H1 (cell line): ENCODE results near the gene FOXP4. TPM values are rescaled to one million over a fixed set of nuclear protein-coding genes. Genes with fewer than 3 reads are reported as not detected.

Source experiments
- CTCF ChIA-PET: fragments of 300-600 bp; sonication (Branson Sonifier 250); formaldehyde crosslinking; loops from one replicate; lab custom pipeline; 2021; ENCODE audit not compliant: partially characterized antibody; lab: Charles Lee
- POLR2A ChIA-PET: fragments of 300-600 bp; sonication (Branson Sonifier 250); formaldehyde crosslinking; loops from one replicate; lab custom pipeline; 2021; ENCODE audit warnings: inconsistent platforms; ENCODE audit not compliant: partially characterized antibody; lab: Charles Lee
- DNase-seq, 2 experiments: peaks; one replicate each; pipeline versions ENCODE4 v3.0.0 to v3.0.0-alpha.2; 2010 to 2022; ENCODE audit warnings: low spot score in 2 of 2, low read depth in 1 of 2, mixed read lengths in 1 of 2
- FAIRE-seq: peaks from 2 replicates; lab custom pipeline; 2011; peaks lifted over from hg19 to GRCh38; lab: Jason Lieb, UNC
- H2AFZ ChIP-seq: 2 replicates; pipeline ENCODE4 v1.8.1; 2012; ENCODE audit warnings: low read length, inconsistent platforms
- H2AK5ac ChIP-seq: 2 replicates; pipeline ENCODE4 v1.6.1; 2013; ENCODE audit warnings: low read depth, low read length
- H2BK120ac ChIP-seq: replicated peaks from 2 replicates; pipeline ENCODE3; 2013; ENCODE audit warnings: low read depth, low read length, inconsistent platforms
- H2BK12ac ChIP-seq: 2 replicates; pipeline ENCODE4 v1.6.1; 2013; ENCODE audit warnings: low read depth, low read length
- H2BK15ac ChIP-seq: 2 replicates; pipeline ENCODE4 v1.6.1; 2013; ENCODE audit warnings: low read length
- H2BK20ac ChIP-seq: 2 replicates; pipeline ENCODE4 v1.6.1; 2013; ENCODE audit warnings: low read length
- H2BK5ac ChIP-seq: 2 replicates; pipeline ENCODE4 v1.6.1; 2013; ENCODE audit warnings: low read depth, low read length
- H3K14ac ChIP-seq: 2 replicates; pipeline ENCODE4 v1.6.1; 2013; ENCODE audit warnings: inconsistent platforms; ENCODE audit not compliant: insufficient read length
- H3K18ac ChIP-seq: 2 replicates; pipeline ENCODE4 v1.6.1; 2013; ENCODE audit warnings: low read length; ENCODE audit errors: extremely low read depth
- H3K23ac ChIP-seq: 2 replicates; pipeline ENCODE4 v1.6.1; 2013; ENCODE audit warnings: inconsistent platforms; ENCODE audit not compliant: insufficient read length
- H3K23me2 ChIP-seq: 2 replicates; pipeline ENCODE4 v1.6.1; 2013; ENCODE audit warnings: low read depth, low read length
- H3K27ac ChIP-seq: 2 replicates; pipeline ENCODE4 v1.6.1; 2011; ENCODE audit warnings: low read depth, low read length, inconsistent platforms
- H3K27me3 ChIP-seq, 4 experiments: replicated peaks in 1 of 4; 1 replicate in 1 of 4; 2 replicates in 3 of 4; pipeline versions ENCODE4 v1.6.1 to v1.8.1; 2011 to 2013; ENCODE audit warnings: low read length in 3 of 4, mild to moderate bottlenecking in 3 of 4, inconsistent platforms in 2 of 4, mixed read lengths in 2 of 4, moderate library complexity in 1 of 4; ENCODE audit not compliant: control insufficient read depth in 3 of 4, insufficient read depth in 3 of 4; ENCODE audit errors: extremely low read depth in 1 of 4
- H3K36me3 ChIP-seq, 4 experiments: 2 replicates each; pipeline versions ENCODE4 v1.6.1 to v1.8.1; 2011 to 2013; ENCODE audit warnings: mild to moderate bottlenecking in 4 of 4, low read length in 3 of 4, moderate library complexity in 2 of 4, control low read depth in 1 of 4, inconsistent platforms in 1 of 4; ENCODE audit not compliant: insufficient read depth in 4 of 4, control insufficient read depth in 2 of 4
- H3K4ac ChIP-seq: replicated peaks from 2 replicates; pipeline ENCODE3; 2013; ENCODE audit warnings: low read length, low read depth, mixed read lengths, inconsistent platforms; ENCODE audit not compliant: insufficient read length
- H3K4me1 ChIP-seq, 4 experiments: replicated peaks in 1 of 4; 1 replicate in 1 of 4; 2 replicates in 3 of 4; pipeline versions ENCODE4 v1.6.1 to v1.8.1; 2011 to 2013; ENCODE audit warnings: low read length in 3 of 4, inconsistent platforms in 2 of 4, mixed read lengths in 1 of 4; ENCODE audit not compliant: insufficient read depth in 4 of 4, control insufficient read depth in 3 of 4
- H3K4me2 ChIP-seq, 2 experiments: 2 replicates each; pipeline versions ENCODE4 v1.6.1 to v1.8.1; 2011 to 2013; ENCODE audit warnings: low read depth in 2 of 2, low read length in 2 of 2, control low read depth in 1 of 2, inconsistent platforms in 1 of 2, mild to moderate bottlenecking in 1 of 2; ENCODE audit not compliant: insufficient read depth in 1 of 2
- H3K4me3 ChIP-seq, 4 experiments: fragments of 200-600, 300-600 bp in 1 of 4; sonication (generic), shearing (Covaris generic), sonication (Bioruptor Twin) in 1 of 4; 2 replicates each; pipeline versions ENCODE4 v1.5.1 to v1.8.1; 2011 to 2016; ENCODE audit warnings: low read length in 4 of 4, low read depth in 3 of 4, control low read depth in 2 of 4, inconsistent platforms in 2 of 4, mild to moderate bottlenecking in 2 of 4, mixed read lengths in 1 of 4, moderate library complexity in 1 of 4; ENCODE audit not compliant: insufficient read depth in 2 of 4; ENCODE audit errors: extremely low read depth in 1 of 4
- H3K56ac ChIP-seq: replicated peaks from 2 replicates; pipeline ENCODE3; 2013; ENCODE audit warnings: low read depth, mild to moderate bottlenecking, mixed read lengths, low read length, inconsistent platforms; ENCODE audit not compliant: insufficient read length
- H3K79me1 ChIP-seq: 2 replicates; pipeline ENCODE4 v1.6.1; 2013; ENCODE audit warnings: low read depth, low read length, control low read depth
- H3K79me2 ChIP-seq, 2 experiments: 2 replicates each; pipeline versions ENCODE4 v1.6.1 to v1.8.1; 2012 to 2013; ENCODE audit warnings: low read length in 2 of 2, mild to moderate bottlenecking in 2 of 2, inconsistent platforms in 1 of 2; ENCODE audit not compliant: insufficient read depth in 2 of 2, control insufficient read depth in 1 of 2
- H3K9ac ChIP-seq, 4 experiments: replicated peaks in 1 of 4; 1 replicate in 1 of 4; 2 replicates in 3 of 4; pipeline versions ENCODE4 v1.6.1 to v1.8.1; 2011 to 2013; ENCODE audit warnings: low read depth in 3 of 4, low read length in 3 of 4, control low read depth in 2 of 4, mild to moderate bottlenecking in 2 of 4, moderate library complexity in 2 of 4, inconsistent platforms in 1 of 4; ENCODE audit errors: extremely low read depth in 1 of 4
- H3K9me3 ChIP-seq, 2 experiments: 2 replicates each; pipeline versions ENCODE4 v1.6.1 to v1.8.1; 2012 to 2013; ENCODE audit warnings: mild to moderate bottlenecking in 2 of 2, moderate library complexity in 2 of 2, control low read depth in 1 of 2, inconsistent platforms in 1 of 2, low read depth in 1 of 2, low read length in 1 of 2, mixed read lengths in 1 of 2; ENCODE audit not compliant: insufficient read depth in 2 of 2
- H4K20me1 ChIP-seq, 2 experiments: replicated peaks in 1 of 2; 2 replicates each; pipeline versions ENCODE3 to v1.8.1; 2011 to 2013; ENCODE audit warnings: inconsistent platforms in 2 of 2, low read length in 2 of 2, mild to moderate bottlenecking in 1 of 2; ENCODE audit not compliant: insufficient read depth in 2 of 2, control insufficient read depth in 1 of 2
- H4K5ac ChIP-seq: 2 replicates; pipeline ENCODE4 v1.6.1; 2013; ENCODE audit warnings: low read length, low read depth, mixed read lengths, inconsistent platforms; ENCODE audit not compliant: insufficient read length
- H4K8ac ChIP-seq: 2 replicates; pipeline ENCODE4 v1.8.0; 2013; ENCODE audit warnings: mild to moderate bottlenecking, moderate library complexity, low read length, inconsistent platforms; ENCODE audit not compliant: insufficient read depth; ENCODE audit errors: extremely low read depth
- H4K91ac ChIP-seq: replicated peaks from 2 replicates; pipeline ENCODE3; 2013; ENCODE audit warnings: low read length, mixed read lengths, inconsistent platforms; ENCODE audit not compliant: insufficient read length
- BACH1 ChIP-seq: IDR thresholded peaks from 2 replicates; pipeline ENCODE4 v1.6.1; 2012; ENCODE audit warnings: low read length, improper control_type of control experiment
- CTBP2 ChIP-seq: IDR thresholded peaks from 2 replicates; pipeline ENCODE4 v1.7.0; 2011; ENCODE audit warnings: borderline replicate concordance, mild to moderate bottlenecking, moderate library complexity, mixed read lengths, low read length; ENCODE audit not compliant: insufficient read depth, insufficient read length
- KDM1A ChIP-seq: fragments of 200-600, 300-600 bp; sonication (generic); IDR thresholded peaks from 2 replicates; pipeline ENCODE4 v1.7.1; 2016; ENCODE audit warnings: mild to moderate bottlenecking, low read length, borderline replicate concordance
- KDM5A ChIP-seq: fragments of 200-600 bp; IDR thresholded peaks from 2 replicates; pipeline ENCODE4 v1.7.1; 2012; ENCODE audit warnings: mild to moderate bottlenecking, low read length, inconsistent platforms, mixed read lengths
- MAFK ChIP-seq: IDR thresholded peaks from 2 replicates; pipeline ENCODE4 v1.6.1; 2012; ENCODE audit warnings: low read depth, mild to moderate bottlenecking, improper control_type of control experiment, low read length
- WGBS, 2 experiments: shearing (Covaris generic) in 1 of 2; methylation state at CpG; one replicate each; pipeline versions ENCODE4 v1.1.6 to v1.1.7; 2013 to 2015; ENCODE audit warnings: low lambda C conversion rate in 2 of 2, mixed read lengths in 2 of 2, inconsistent platforms in 1 of 2, low coverage in 1 of 2, missing lambda C conversion rate in 1 of 2; ENCODE audit not compliant: insufficient replicate concordance in 2 of 2, insufficient coverage in 1 of 2, insufficient read length in 1 of 2; ENCODE audit errors: extremely low coverage in 1 of 2, missing lambda C conversion rate in 1 of 2; 5-methylcytosine and 5-hydroxymethylcytosine counted together
- polyA plus RNA-seq, 7 experiments: library from polyadenylated mRNA; depleted of rRNA in 3 of 7; stranded (reverse) in 5 of 7; unstranded in 2 of 7; fragments of >200 nt in 5 of 7; fragments of 200-250 nt in 2 of 7; gene quantifications; 1 replicate in 5 of 7; 2 replicates in 1 of 7; 4 replicates in 1 of 7; pipeline versions ENCODE4 v1.2.1 to v1.2.3, GENCODE V29; 2011 to 2013; ENCODE audit warnings: missing spikeins in 2 of 7, mixed read lengths in 2 of 7
- total RNA-seq: library from RNA; stranded (reverse); fragmentation: NEBNext Ultra II Directional; extraction: Animal tissue kit (Norgen Biotek cat#: 25700); gene quantifications from 2 replicates; pipeline ENCODE4 v1.2.1, GENCODE V29; 2021

Gene FOXP4
- total and polyA plus RNA-seq, 2 of the 8 experiments (the other 6 are each of a cell fraction or from before 2014, with no cell fraction given): 4.8 to 13.3 TPM

- H3K18ac ChIP-seq: peak overlapping the region; percentile 88
- H3K36me3 ChIP-seq: no peaks in the 10 kb centered on the region
- H3K4me3 ChIP-seq: peak overlapping the region in 3 of 4 experiments; percentile 36 to 52 (median 40); a peak in 6 of 8 replicates
- no peaks in the 10 kb centered on the region for H3K23me2 ChIP-seq
- H3K4me1 ChIP-seq: peaks cover 23 to 34% (median 25%) of the 10 kb centered on the region in 4 experiments
- H2AFZ ChIP-seq: 0 out of 2 replicates have a peak overlapping the region, but pooled peaks have one; percentile 82
- H2BK15ac ChIP-seq: peak overlapping the region; percentile 99
- no peaks in the 10 kb centered on the region for H4K20me1 ChIP-seq
- POLR2A ChIA-PET: interaction anchor here (1.0 to 3.6 kb wide), 6 partner anchors 8 to 62 kb away, joined by 3 to 26 read pairs (median 6); partner anchors contain the start of gene MDFI
- DNase-seq (no peak), FAIRE-seq (no peak)
- peak overlapping the region; percentile 94 for H3K27ac ChIP-seq
- no peaks in the 10 kb centered on the region for H3K27me3 ChIP-seq
- H3K79me1 ChIP-seq: no peaks in the 10 kb centered on the region
- H3K79me2 ChIP-seq: no peaks in the 10 kb centered on the region
- H2BK20ac ChIP-seq: peak overlapping the region; percentile 98
- H2BK5ac ChIP-seq: peak overlapping the region; percentile 100
- H3K23ac ChIP-seq: no peak overlapping the region
- H4K8ac ChIP-seq: no peak overlapping the region
- peak overlapping the region in 2 of 4 experiments; percentile 54 to 58; a peak in 4 of 7 replicates for H3K9ac ChIP-seq
- peak overlapping the region; percentile 71 for H2BK120ac ChIP-seq
- H3K4ac ChIP-seq: peak overlapping the region; percentile 27
- TF ChIP-seq KDM5A: no peak
- TF ChIP-seq BACH1: 0 out of 2 replicates have a peak, but pooled peaks have one; percentile 25
- peak; percentile 28; the same call in 1 of the 2 replicates for TF ChIP-seq MAFK
- peak; percentile 47 for TF ChIP-seq CTBP2
- 0 out of 2 replicates have a peak, but pooled peaks have one; percentile 20 for TF ChIP-seq KDM1A
- H4K5ac ChIP-seq: peak overlapping the region; percentile 64
- H3K9me3 ChIP-seq: no peaks in the 10 kb centered on the region
- 40% methylated on average over 5 of the region's 5 CpGs; no CpG with 5 or more reads in 1 of the 2 experiments for WGBS, 2 experiments
- peak overlapping the region; percentile 100 for H2BK12ac ChIP-seq
- H3K56ac ChIP-seq: no peak overlapping the region
- CTCF ChIA-PET: interaction anchor here (0.8 to 27.7 kb wide), 13 partner anchors 9 to 210 kb away, joined by 3 to 361 read pairs (median 3); no protein-coding TSS in a partner anchor
- H2AK5ac ChIP-seq: peak overlapping the region; percentile 89
- H3K14ac ChIP-seq: no peak overlapping the region
- peak overlapping the region; percentile 79 to 85 for H3K4me2 ChIP-seq
- peak overlapping the region; percentile 86 for H4K91ac ChIP-seq
These were observed 31.4 kb downstream of the FOXP4 start for GRCh38 chr6:41577356-41578216.
